T-cell (primary cell): ENCODE measurements around the gene ELL2. TPM values are rescaled to one million over a fixed set of nuclear protein-coding genes. Genes with fewer than 3 reads are reported as not detected.

Source experiments
- ATAC-seq, 4 experiments: fragments of 200-7000 bp in 3 of 4; fragments of 150-1000 bp in 1 of 4; cut with Tn5 transposase; replicated peaks in 1 of 4; 1 replicate in 3 of 4; 2 replicates in 1 of 4; pipeline ENCODE4 v1.10.0; 2021; ENCODE audit warnings: moderate library complexity in 3 of 4, mild to moderate bottlenecking in 2 of 4, moderate number of reproducible peaks in 1 of 4
- CTCF ChIA-PET, 2 donors: fragments of 300-600 bp; sonication (Branson Sonifier 250); formaldehyde crosslinking; loops; one replicate each; lab custom pipeline; 2022; ENCODE audit warnings: antibody characterized with exemption in 2 of 2; lab: Charles Lee
- POLR2A ChIA-PET, 2 donors: fragments of 300-600 bp; sonication (Branson Sonifier 250); formaldehyde crosslinking; loops; one replicate each; lab custom pipeline; 2022; ENCODE audit warnings: antibody characterized with exemption in 2 of 2; lab: Charles Lee
- DNase-seq, 35 experiments: peaks; one replicate each; pipeline versions ENCODE4 v3.0.0 to v3.0.0-alpha.2; 2013 to 2023
- H3K27ac ChIP-seq: one replicate; pipeline ENCODE4 v1.5.1; 2013; ENCODE audit warnings: low read length
- H3K27me3 ChIP-seq, 2 experiments: replicated peaks in 1 of 2; 1 replicate in 1 of 2; 2 replicates in 1 of 2; pipeline versions ENCODE4 v1.6.1 to v1.7.0; 2013; ENCODE audit warnings: low read length in 1 of 2, mixed read lengths in 1 of 2; ENCODE audit not compliant: control insufficient read depth in 2 of 2, insufficient read depth in 2 of 2; ENCODE audit errors: extremely low read depth in 1 of 2
- H3K36me3 ChIP-seq, 2 donors: 1 replicate in 1 of 2; 2 replicates in 1 of 2; pipeline versions ENCODE4 v1.6.1 to v1.7.0; 2013; ENCODE audit warnings: low read length in 1 of 2; ENCODE audit not compliant: control insufficient read depth in 2 of 2, insufficient read depth in 1 of 2; ENCODE audit errors: extremely low read depth in 1 of 2
- H3K4me1 ChIP-seq, 2 experiments: 1 replicate in 1 of 2; 2 replicates in 1 of 2; pipeline versions ENCODE4 v1.6.1 to v1.7.0; 2013; ENCODE audit warnings: low read length in 2 of 2, mixed read lengths in 1 of 2; ENCODE audit not compliant: insufficient read depth in 2 of 2, control insufficient read depth in 1 of 2; ENCODE audit errors: extremely low read depth in 1 of 2
- H3K4me3 ChIP-seq, 2 donors: 1 replicate in 1 of 2; 2 replicates in 1 of 2; pipeline versions ENCODE4 v1.5.1 to v1.7.0; 2013; ENCODE audit warnings: mild to moderate bottlenecking in 2 of 2, low read length in 1 of 2, moderate library complexity in 1 of 2; ENCODE audit not compliant: control insufficient read depth in 1 of 2; ENCODE audit errors: extremely low read depth in 1 of 2
- H3K9me3 ChIP-seq: 2 replicates; pipeline ENCODE4 v1.7.0; 2013
- H3K27ac Mint-ChIP-seq, 2 donors: one replicate each; pipeline ENCODE4 v1.8.0; 2020 to 2021; ENCODE audit warnings: mild to moderate bottlenecking in 2 of 2, mixed read lengths in 2 of 2
- H3K27me3 Mint-ChIP-seq, 2 donors: one replicate each; pipeline ENCODE4 v1.8.0; 2021 to 2022; ENCODE audit warnings: mixed read lengths in 2 of 2
- H3K36me3 Mint-ChIP-seq: one replicate; pipeline ENCODE4 v1.8.0; 2021; ENCODE audit warnings: mixed read lengths
- H3K4me1 Mint-ChIP-seq, 3 donors: one replicate each; pipeline ENCODE4 v1.8.0; 2020 to 2022; ENCODE audit warnings: mixed read lengths in 3 of 3, mild to moderate bottlenecking in 1 of 3
- H3K4me3 Mint-ChIP-seq, 3 donors: one replicate each; pipeline ENCODE4 v1.8.0; 2020 to 2022; ENCODE audit warnings: mild to moderate bottlenecking in 3 of 3, mixed read lengths in 3 of 3, moderate library complexity in 3 of 3
- H3K9me3 Mint-ChIP-seq, 3 donors: one replicate each; pipeline ENCODE4 v1.8.0; 2020 to 2022; ENCODE audit warnings: mixed read lengths in 3 of 3
- WGBS: methylation state at CpG from one replicate; pipeline ENCODE4 v1.1.5; 2013; ENCODE audit warnings: missing lambda C conversion rate; ENCODE audit not compliant: insufficient coverage; 5-methylcytosine and 5-hydroxymethylcytosine counted together
- total RNA-seq, 35 experiments: library from RNA in 6 of 35; stranded (reverse) in 6 of 35; fragments of 120-200 nt in 1 of 35; gene quantifications; one replicate each; pipeline versions ENCODE4 v1.2.1 to v1.2.4 and lab custom pipeline; 2013 to 2026

Gene ELL2
- total RNA-seq, 5 donors from 2014 or later (not counting 1 experiment from before 2014, with no cell fraction given) = 10.3 to 57.8 (median 11.3) TPM

- Histone ChIP-seq H3K36me3 (peaks cover 0 to 7% of the 10 kb centered on the region in 2 donors), H3K27me3 (no peaks in the 10 kb centered on the region), H3K9me3 (no peaks in the 10 kb centered on the region), H3K4me3 (no peak overlapping the region), H3K4me1 (no peaks in the 10 kb centered on the region), H3K27ac (no peak overlapping the region)
- no CpG with 5 or more reads among the region's 5 CpGs for WGBS
- no peak overlapping the region for H3K4me3 Mint-ChIP-seq
- H3K27me3 Mint-ChIP-seq = no peaks in the 10 kb centered on the region
- DNase-seq = peak in 10 of 35 experiments; percentile 3 to 39 (median 11)
- H3K27ac Mint-ChIP-seq = no peak overlapping the region
- CTCF ChIA-PET = interaction anchor here in 1 of 2 donors (0.7 kb wide), 1 partner anchor 72 kb away, joined by 3 read pairs; no protein-coding TSS in a partner anchor
- H3K9me3 Mint-ChIP-seq = no peaks in the 10 kb centered on the region
- H3K4me1 Mint-ChIP-seq = no peaks in the 10 kb centered on the region
- peaks cover 58% of the 10 kb centered on the region for H3K36me3 Mint-ChIP-seq
- peak in 2 of 4 experiments; percentile 32 to 47 for ATAC-seq
- POLR2A ChIA-PET = no interaction called here
These were observed 68.8 kb downstream of the ELL2 start for GRCh38 chr5:95892784-95893354.

- Mint-ChIP-seq H3K36me3 (peaks cover 53% of the 10 kb centered on the region), H3K4me1 (no peaks in the 10 kb centered on the region), H3K9me3 (no peaks in the 10 kb centered on the region), H3K27me3 (no peaks in the 10 kb centered on the region), H3K4me3 (no peak overlapping the region), H3K27ac (no peak overlapping the region)
- H3K27ac ChIP-seq = no peak overlapping the region
- H3K36me3 ChIP-seq = peaks cover 0 to 7% of the 10 kb centered on the region in 2 donors
- no peaks in the 10 kb centered on the region for H3K27me3 ChIP-seq
- POLR2A ChIA-PET = no interaction called here
- CTCF ChIA-PET = no interaction called here
- no peak for ATAC-seq
- no peak for DNase-seq
- no peak overlapping the region for H3K4me3 ChIP-seq
- no peaks in the 10 kb centered on the region for H3K9me3 ChIP-seq
- H3K4me1 ChIP-seq = no peaks in the 10 kb centered on the region
- 100% methylated on average over 2 of the region's 2 CpGs for WGBS
These were observed 70.2 kb downstream of the ELL2 start for GRCh38 chr5:95891499-95891898.

GRCh38 chr5:95889076-95889475 is 72.6 kb downstream of the ELL2 start:
- no peak for ATAC-seq
- POLR2A ChIA-PET = interaction anchor here (0.7 kb wide), 2 partner anchors 53 to 812 kb away, joined by 7 read pairs; no protein-coding TSS in a partner anchor

GRCh38 chr5:95887977-95888376 is 73.7 kb downstream of the ELL2 start:
- POLR2A ChIA-PET = no interaction called here
- Histone ChIP-seq H3K27ac (no peak overlapping the region), H3K9me3 (no peaks in the 10 kb centered on the region), H3K36me3 (no peaks in the 10 kb centered on the region), H3K4me3 (no peak overlapping the region), H3K4me1 (no peaks in the 10 kb centered on the region), H3K27me3 (no peaks in the 10 kb centered on the region)
- Mint-ChIP-seq H3K27me3 (no peaks in the 10 kb centered on the region), H3K4me1 (no peaks in the 10 kb centered on the region), H3K36me3 (peaks cover 34% of the 10 kb centered on the region), H3K4me3 (no peak overlapping the region), H3K27ac (no peak overlapping the region), H3K9me3 (no peaks in the 10 kb centered on the region)
- CTCF ChIA-PET = interaction anchor here in 1 of 2 donors (0.7 kb wide), 1 partner anchor 449 kb away, joined by 7 read pairs; no protein-coding TSS in a partner anchor
- DNase-seq (no peak), ATAC-seq (no peak)
- no CpG with 5 or more reads among the region's 5 CpGs for WGBS

More at GRCh38 chr5:95889076-95889475, 72.6 kb downstream of the ELL2 start:
- Mint-ChIP-seq H3K27ac (no peak overlapping the region), H3K27me3 (no peaks in the 10 kb centered on the region), H3K4me1 (no peaks in the 10 kb centered on the region), H3K9me3 (no peaks in the 10 kb centered on the region), H3K4me3 (no peak overlapping the region), H3K36me3 (peaks cover 34% of the 10 kb centered on the region)
- Histone ChIP-seq H3K27ac (no peak overlapping the region), H3K9me3 (no peaks in the 10 kb centered on the region), H3K4me1 (no peaks in the 10 kb centered on the region), H3K4me3 (no peak overlapping the region), H3K36me3 (peaks cover 0 to 4% of the 10 kb centered on the region in 2 donors), H3K27me3 (no peaks in the 10 kb centered on the region)
- no CpG with 5 or more reads among the region's 1 CpG for WGBS
- no peak for DNase-seq
- CTCF ChIA-PET = interaction anchor here in 1 of 2 donors (0.7 kb wide), 2 partner anchors 15 to 1251 kb away, joined by 4 to 5 read pairs; no protein-coding TSS in a partner anchor

GRCh38 chr5:95886340-95887044 is 75.2 kb downstream of the ELL2 start:
- Histone ChIP-seq H3K4me1 (no peaks in the 10 kb centered on the region), H3K27me3 (no peaks in the 10 kb centered on the region), H3K4me3 (no peak overlapping the region), H3K36me3 (no peaks in the 10 kb centered on the region), H3K27ac (no peak overlapping the region), H3K9me3 (no peaks in the 10 kb centered on the region)
- ATAC-seq = no peak
- Mint-ChIP-seq H3K4me1 (no peaks in the 10 kb centered on the region), H3K9me3 (no peaks in the 10 kb centered on the region), H3K4me3 (no peak overlapping the region), H3K27me3 (no peaks in the 10 kb centered on the region), H3K27ac (no peak overlapping the region), H3K36me3 (peaks cover 30% of the 10 kb centered on the region)
- WGBS = no CpG with 5 or more reads among the region's 1 CpG
- ChIA-PET POLR2A (interaction anchor here (0.6 to 0.7 kb wide), 6 partner anchors 22 to 489 kb away, joined by 3 to 8 read pairs (median 4); no protein-coding TSS in a partner anchor), CTCF (no interaction called here)
- no peak for DNase-seq

DNA sequence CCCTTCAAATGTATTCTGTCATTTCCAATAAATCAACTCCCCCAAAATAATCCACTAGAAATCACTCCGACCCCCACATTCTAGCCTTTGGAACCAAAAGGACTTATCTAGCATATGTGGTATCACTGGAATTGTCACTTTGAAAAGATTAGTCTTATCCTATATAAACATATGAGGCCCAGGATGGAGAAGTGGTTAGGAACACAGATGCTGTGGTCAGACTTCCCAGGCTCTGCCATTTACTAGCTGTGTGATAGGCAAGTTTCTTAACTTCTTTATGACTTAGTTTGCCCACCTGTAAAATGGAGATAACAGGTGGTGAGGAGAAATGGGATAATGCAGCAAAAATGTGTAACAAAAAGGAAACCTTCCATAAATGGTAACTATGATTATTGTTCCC is 77.1 kb downstream of the ELL2 start:
- H3K27me3 ChIP-seq = peaks cover 0 to 4% of the 10 kb centered on the region in 2 experiments
- no peaks in the 10 kb centered on the region for H3K4me1 ChIP-seq
- no peak for ATAC-seq
- WGBS = no CpG with 5 or more reads among the region's 1 CpG
- H3K4me1 Mint-ChIP-seq = no peaks in the 10 kb centered on the region
- CTCF ChIA-PET = no interaction called here
- no peak overlapping the region for H3K4me3 Mint-ChIP-seq
- DNase-seq = no peak
- H3K27ac ChIP-seq = no peak overlapping the region
- no peaks in the 10 kb centered on the region for H3K9me3 Mint-ChIP-seq
- POLR2A ChIA-PET = interaction anchor here in 1 of 2 donors (0.6 kb wide), 1 partner anchor 88 kb away, joined by 3 read pairs; no protein-coding TSS in a partner anchor
- H3K9me3 ChIP-seq = no peaks in the 10 kb centered on the region
- peaks cover 17% of the 10 kb centered on the region for H3K36me3 Mint-ChIP-seq
- H3K27me3 Mint-ChIP-seq = peaks cover 0 to 5% of the 10 kb centered on the region in 2 donors
- no peak overlapping the region for H3K4me3 ChIP-seq
- H3K36me3 ChIP-seq = no peaks in the 10 kb centered on the region
- H3K27ac Mint-ChIP-seq = no peak overlapping the region
